ENCODE data around the gene CD36. TPM values are rescaled to one million over a fixed set of nuclear protein-coding genes. Genes with fewer than 3 reads are reported as not detected.

The CD36 gene
- total and polyA plus RNA-seq, 2 of the 8 experiments (the other 6 are each of a cell fraction or from before 2014, with no cell fraction given), result 0.33 to 0.60 TPM

GRCh38 chr7:80637454-80637853, 988 bp upstream of the CD36 start:
- no peaks in the 10 kb centered on the region for H3K23me2 ChIP-seq (ENCODE audit: low read depth, low read length)
- WGBS, 2 experiments (ENCODE audit: extremely low coverage in 1 of 2, insufficient coverage in 1 of 2, insufficient read length in 1 of 2, insufficient replicate concordance in 2 of 2, low coverage in 1 of 2, low lambda C conversion rate in 2 of 2, missing lambda C conversion rate in 1 of 2), result 88% methylated on average over 2 of the region's 2 CpGs; no CpG with 5 or more reads in 1 of the 2 experiments
- H3K4me1 ChIP-seq (replicated peaks in 1 of 4; ENCODE audit: control insufficient read depth in 3 of 4, insufficient read depth in 4 of 4, low read length in 3 of 4), result no peaks in the 10 kb centered on the region
- no peak overlapping the region for H3K18ac ChIP-seq (ENCODE audit: extremely low read depth, low read length)
- no peak overlapping the region for H2BK120ac ChIP-seq (replicated peaks; ENCODE audit: low read depth, low read length)
- no peaks in the 10 kb centered on the region for H3K27me3 ChIP-seq (replicated peaks in 1 of 4; ENCODE audit: control insufficient read depth in 3 of 4, extremely low read depth in 1 of 4, insufficient read depth in 3 of 4, low read length in 3 of 4)
- ChIA-PET CTCF (ENCODE audit: partially characterized antibody) (no interaction called here), POLR2A (ENCODE audit: partially characterized antibody) (no interaction called here)
- H3K4me2 ChIP-seq (ENCODE audit: insufficient read depth in 1 of 2, low read depth in 2 of 2, low read length in 2 of 2), result no peak overlapping the region
- FAIRE-seq (no peak), DNase-seq (ENCODE audit: low read depth in 1 of 2, low spot score in 2 of 2) (no peak)
- no peaks in the 10 kb centered on the region for H3K9me3 ChIP-seq (ENCODE audit: insufficient read depth in 2 of 2, low read depth in 1 of 2, low read length in 1 of 2)
- H4K8ac ChIP-seq (ENCODE audit: extremely low read depth, insufficient read depth, low read length), result no peak overlapping the region
- H2BK12ac ChIP-seq (ENCODE audit: low read depth, low read length), result no peak overlapping the region
- no peak overlapping the region for H2BK20ac ChIP-seq (ENCODE audit: low read length)
- H2AFZ ChIP-seq (ENCODE audit: low read length), result no peak overlapping the region
- H4K20me1 ChIP-seq (replicated peaks in 1 of 2; ENCODE audit: control insufficient read depth in 1 of 2, insufficient read depth in 2 of 2, low read length in 2 of 2), result no peaks in the 10 kb centered on the region
- H2BK5ac ChIP-seq (ENCODE audit: low read depth, low read length), result no peak overlapping the region
- no peak overlapping the region for H3K23ac ChIP-seq (ENCODE audit: insufficient read length)
- no peak overlapping the region for H4K5ac ChIP-seq (ENCODE audit: insufficient read length, low read depth, low read length)
- H3K14ac ChIP-seq (ENCODE audit: insufficient read length), result no peak overlapping the region
- H3K27ac ChIP-seq (ENCODE audit: low read depth, low read length), result no peak overlapping the region
- H3K4ac ChIP-seq (replicated peaks; ENCODE audit: insufficient read length, low read depth, low read length), result no peak overlapping the region
- no peak overlapping the region for H4K91ac ChIP-seq (replicated peaks; ENCODE audit: insufficient read length, low read length)
- no peak overlapping the region for H3K4me3 ChIP-seq (ENCODE audit: extremely low read depth in 1 of 4, insufficient read depth in 2 of 4, low read depth in 3 of 4, low read length in 4 of 4)
- H3K9ac ChIP-seq (replicated peaks in 1 of 4; ENCODE audit: extremely low read depth in 1 of 4, low read depth in 3 of 4, low read length in 3 of 4), result no peak overlapping the region
- H3K79me1 ChIP-seq (ENCODE audit: low read depth, low read length), result no peaks in the 10 kb centered on the region
- no peak for TF ChIP-seq CBX5 (IDR thresholded peaks at IDR 0.05; ENCODE audit: low read depth, low read length)
- TF ChIP-seq NANOG (IDR thresholded peaks at IDR 0.05; ENCODE audit: insufficient read depth, low read depth, low read length, poor library complexity, severe bottlenecking), result no peak
- no peak for TF ChIP-seq SIX5 (IDR thresholded peaks at IDR 0.05; ENCODE audit: low read depth, low read length)
- no peak for TF ChIP-seq KDM4A (IDR thresholded peaks at IDR 0.05; ENCODE audit: low read depth, low read length, severe bottlenecking)
- H3K79me2 ChIP-seq (ENCODE audit: control insufficient read depth in 1 of 2, insufficient read depth in 2 of 2, low read length in 2 of 2), result no peaks in the 10 kb centered on the region
- H3K36me3 ChIP-seq (ENCODE audit: control insufficient read depth in 2 of 4, insufficient read depth in 4 of 4, low read length in 3 of 4), result no peaks in the 10 kb centered on the region
- no peak overlapping the region for H2BK15ac ChIP-seq (ENCODE audit: low read length)
- no peak overlapping the region for H2AK5ac ChIP-seq (ENCODE audit: low read depth, low read length)
- H3K56ac ChIP-seq (replicated peaks; ENCODE audit: insufficient read length, low read depth, low read length), result no peak overlapping the region

All from H1 (cell line).